ENCODE measurements around the gene CHMP3. TPM values are rescaled to one million over a fixed set of nuclear protein-coding genes. Genes with fewer than 3 reads are reported as not detected.

CHMP3 gene
- total and polyA plus RNA-seq, 2 of the 13 experiments (the other 11 are each of a cell fraction or from before 2014, with no cell fraction given) = 64.1 to 114 TPM

GRCh38 chr2:86557836-86558235 lies 5.4 kb downstream of the CHMP3 start:
- POLR2A ChIA-PET = no interaction called here
- WGBS (ENCODE audit: low lambda C conversion rate) = 98% methylated on average over 2 of the region's 2 CpGs
- Histone ChIP-seq H3K9ac (ENCODE audit: insufficient read depth, low read depth, low read length) (no peak overlapping the region), H3K9me3 (ENCODE audit: low read length) (peaks cover 24% of the 10 kb centered on the region), H3K4me1 (ENCODE audit: insufficient read depth, low read length) (peaks cover 39% of the 10 kb centered on the region), H3K79me2 (ENCODE audit: insufficient read depth, low read length) (peaks cover 67% of the 10 kb centered on the region), H3K4me3 (replicated peaks in 1 of 3; ENCODE audit: insufficient read depth in 1 of 3, low read depth in 2 of 3, low read length in 3 of 3) (no peak overlapping the region), H4K20me1 (ENCODE audit: insufficient read depth, low read length) (no peaks in the 10 kb centered on the region), H3K36me3 (replicated peaks in 1 of 2; ENCODE audit: control insufficient read depth in 1 of 2, insufficient read depth in 2 of 2, low read length in 2 of 2) (peaks cover 0 to 1% of the 10 kb centered on the region in 2 experiments; a peak in 2 of 5 replicates), H3K27ac (ENCODE audit: extremely low read length, insufficient read depth, low read length) (no peak overlapping the region), H3K27me3 (ENCODE audit: control insufficient read depth in 1 of 2, insufficient read depth in 2 of 2, low read length in 2 of 2) (no peaks in the 10 kb centered on the region; a peak in 1 of 5 replicates), H3K4me2 (ENCODE audit: low read depth, low read length) (no peak overlapping the region), H2AFZ (ENCODE audit: low read length) (no peak overlapping the region)
- in situ Hi-C loops (cut with HindIII; ENCODE audit: extremely low pct_ligation_motif_present, low pct_unique_long_range_greater_than_20kb) = no loop called here
- CTCF ChIA-PET (ENCODE audit: low intra/inter-chr PET ratio, low total read pairs) = no interaction called here
- no peak for FAIRE-seq
- no TSS peak for BruUV-seq (replicated peaks)
- ATAC-seq = no peak
- no peak for DNase-seq (ENCODE audit: low spot score)
- intact Hi-C loops (cut with micrococcal nuclease; ENCODE audit: unreplicated experiment) = no loop called here
- TF ChIP-seq RBFOX2 (IDR thresholded peaks at IDR 0.05; ENCODE audit: low read depth, low read length) (no peak), FOXP4 (CRISPR knock-in tag; IDR thresholded peaks at IDR 0.05) (no peak), LRRFIP1 (CRISPR knock-in tag; conservative IDR thresholded peaks at IDR 0.05) (no peak), MAZ (IDR thresholded peaks at IDR 0.05; ENCODE audit: borderline replicate concordance, low read depth, low read length) (no peak), MAZ (CRISPR knock-in tag; IDR thresholded peaks at IDR 0.05; ENCODE audit: low read depth) (no peak), MATR3 (CRISPR knock-in tag; IDR thresholded peaks at IDR 0.05) (no peak), ZNF709 (CRISPR knock-in tag; IDR thresholded peaks at IDR 0.05) (no peak), ZKSCAN1 (IDR thresholded peaks at IDR 0.05; ENCODE audit: low read length) (no peak), KMT2A (CRISPR knock-in tag; IDR thresholded peaks at IDR 0.05) (no peak), NFYC (CRISPR knock-in tag; IDR thresholded peaks at IDR 0.05) (no peak), ZSCAN29 (CRISPR knock-in tag; conservative IDR thresholded peaks at IDR 0.05) (no peak), ZBTB42 (CRISPR knock-in tag; IDR thresholded peaks at IDR 0.05) (no peak), HOXA9 (CRISPR knock-in tag; IDR thresholded peaks at IDR 0.05; ENCODE audit: borderline replicate concordance) (no peak), SIN3B (IDR thresholded peaks at IDR 0.05; ENCODE audit: low read length) (no peak), ATM (IDR thresholded peaks at IDR 0.05; ENCODE audit: borderline replicate concordance) (no peak), ATF3 (CRISPR knock-in tag; IDR thresholded peaks at IDR 0.05) (no peak), PRPF4 (IDR thresholded peaks at IDR 0.05; ENCODE audit: low read depth, low read length, poor library complexity, severe bottlenecking) (no peak), CREM (IDR thresholded peaks at IDR 0.05) (no peak), CREM (CRISPR knock-in tag; IDR thresholded peaks at IDR 0.05) (no peak)

All from HepG2 (cell line).